Stimulated activated CD4-positive, alpha-beta T cell treated with anti-CD3 and anti-CD28 coated beads, TNF-alpha, amount 100 ng/mL, for 4 hours (primary cell): Measurements from ENCODE around the gene TRANK1.

Experiments
- DNase-seq, 3 experiments: peaks; one replicate each; pipeline ENCODE4 v3.0.0-alpha.2; 2020; ENCODE audit warnings: low read depth in 3 of 3

Gene TRANK1

DNA sequence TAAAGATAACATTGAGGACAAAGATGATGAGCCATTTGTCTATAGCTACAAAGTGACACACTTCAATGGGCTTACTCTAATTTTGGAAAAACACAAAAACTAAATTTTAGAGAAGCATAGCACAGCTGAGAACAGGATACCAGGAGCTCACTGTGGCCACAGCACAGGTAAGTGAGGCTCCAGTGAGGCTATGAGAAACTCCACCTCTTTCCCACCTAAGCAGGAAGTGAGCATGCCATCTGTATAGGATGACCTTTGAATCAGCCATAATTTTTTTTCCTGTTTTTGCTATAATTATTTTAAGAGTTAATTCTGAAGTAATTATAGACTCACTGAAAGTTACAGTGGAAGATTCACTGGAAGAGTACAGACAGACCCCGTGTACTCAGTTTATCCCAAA lies 98.4 kb downstream of the TRANK1 start:
- DNase-seq = no peak

GRCh38 chr3:36843065-36844051 lies 101.5 kb downstream of the TRANK1 start:
- peak; percentile 5 to 13 (median 9) for DNase-seq

GRCh38 chr3:36842275-36842674 lies 102.6 kb downstream of the TRANK1 start:
- DNase-seq = no peak

GRCh38 chr3:36840453-36840921 lies 104.4 kb downstream of the TRANK1 start:
- DNase-seq = no peak

DNA sequence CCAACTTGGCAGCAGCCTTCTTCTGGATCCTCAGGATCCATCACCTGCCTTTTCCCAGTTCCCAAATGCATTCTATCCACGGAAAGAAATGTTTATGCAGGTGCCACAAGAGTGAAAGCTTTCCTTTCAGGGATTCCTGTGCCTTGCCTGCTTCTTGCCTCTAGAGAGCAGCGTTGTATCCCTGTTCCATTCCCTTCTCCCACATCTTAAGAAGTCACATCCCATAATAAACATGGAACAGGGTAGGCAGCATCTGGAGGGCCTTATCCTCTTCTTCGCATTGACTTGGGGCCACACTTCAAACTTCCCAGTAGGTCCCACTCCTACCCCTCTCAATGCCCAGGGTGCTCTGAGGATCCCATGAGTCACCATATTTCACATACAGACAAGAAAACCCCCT lies 107.8 kb downstream of the TRANK1 start:
- DNase-seq = no peak

DNA sequence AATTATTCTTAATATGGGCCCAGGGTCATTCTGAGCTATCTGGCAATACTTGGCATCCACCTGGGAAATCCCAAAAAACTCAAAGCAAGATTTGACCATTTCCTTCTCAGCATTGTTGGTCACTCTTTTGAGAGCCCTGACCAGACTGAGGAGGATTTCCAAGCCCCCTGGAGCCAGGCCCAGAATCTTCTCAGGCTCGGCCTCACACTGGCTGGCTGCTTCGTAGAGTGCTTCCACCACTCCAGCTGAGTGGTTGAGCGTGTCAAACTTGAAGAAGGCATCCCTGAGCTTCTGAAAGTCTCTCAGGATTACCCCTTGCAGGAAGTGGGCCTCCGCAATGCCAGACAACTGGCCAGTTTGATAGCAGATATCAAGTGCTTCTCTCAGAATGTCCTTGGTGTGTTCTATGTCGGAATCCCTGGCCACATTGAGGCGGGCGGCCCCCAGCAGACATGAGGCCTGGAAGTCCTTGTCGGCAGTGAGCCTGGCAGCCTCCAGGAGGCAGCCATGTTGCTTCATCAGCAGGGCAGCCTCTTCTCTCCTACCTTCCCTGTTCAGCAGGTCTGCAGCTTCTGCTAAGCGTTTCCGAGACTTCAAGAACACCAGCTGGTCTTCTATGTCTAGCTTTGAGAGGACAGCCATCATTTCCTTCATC lies 111.6 kb downstream of the TRANK1 start:
- no peak for DNase-seq

DNA sequence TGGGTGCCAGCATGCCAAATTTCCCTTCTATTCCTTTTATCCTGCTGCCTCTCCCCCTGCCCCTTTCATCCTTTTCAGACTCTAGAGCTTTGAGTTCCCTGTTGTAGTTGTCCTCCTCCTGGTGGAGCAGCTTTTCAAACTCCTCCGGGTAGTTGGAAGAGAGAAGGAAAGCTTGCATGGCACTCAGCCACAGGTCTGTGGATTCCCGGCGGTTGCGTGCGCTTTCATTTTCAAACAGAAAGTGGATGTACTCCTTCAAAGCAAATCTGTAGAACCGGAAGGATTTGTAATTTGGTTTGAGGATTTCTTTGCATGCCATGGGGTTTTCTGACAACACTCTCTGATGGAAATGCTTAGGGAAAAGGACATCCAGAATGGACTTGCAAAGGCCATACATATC lies 112.4 kb downstream of the TRANK1 start:
- no peak for DNase-seq

GRCh38 chr3:36827133-36827532 lies 117.7 kb downstream of the TRANK1 start:
- DNase-seq = no peak

DNA sequence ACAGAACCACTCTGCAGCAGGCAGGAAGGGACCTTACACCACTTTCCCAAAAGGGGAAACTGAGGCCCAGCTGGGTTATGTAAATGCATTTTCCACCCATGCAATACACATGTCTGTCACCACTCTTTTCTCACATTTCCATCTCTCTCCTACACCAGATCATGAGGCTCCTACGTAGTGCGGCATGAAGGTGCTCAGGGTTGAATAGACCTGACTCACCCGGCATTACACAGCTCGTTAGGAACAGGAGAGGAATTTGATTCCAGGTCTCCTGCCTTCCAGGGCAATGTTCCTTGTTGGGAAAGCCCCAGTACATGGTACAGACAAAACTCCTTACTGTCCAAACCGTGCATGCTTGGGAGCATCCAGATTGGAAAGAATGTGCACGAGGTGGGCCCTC lies 118.6 kb downstream of the TRANK1 start:
- no peak for DNase-seq

GRCh38 chr3:36824443-36824842 lies 120.4 kb downstream of the TRANK1 start:
- DNase-seq = no peak

DNA sequence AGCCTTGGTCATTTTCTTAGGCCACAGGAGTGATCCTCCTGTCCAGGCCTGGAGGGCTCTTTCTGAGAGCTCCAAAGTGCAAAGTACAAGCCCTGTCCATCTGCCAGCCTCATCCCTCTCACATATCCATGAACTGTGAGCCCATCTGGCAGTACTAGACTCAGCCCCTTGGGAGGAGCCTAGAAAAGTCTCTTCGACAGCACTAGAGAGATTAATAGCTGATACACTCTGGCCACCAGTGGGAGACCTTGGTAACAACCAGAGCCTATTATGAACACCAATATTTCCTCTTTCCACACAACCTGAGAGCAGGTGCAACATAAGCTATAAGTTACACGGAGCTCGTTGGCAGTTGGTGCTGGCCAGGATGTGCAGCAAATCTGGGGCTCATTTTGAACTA lies 121.0 kb downstream of the TRANK1 start:
- no peak for DNase-seq

- DNase-seq = no peak
Measured at GRCh38 chr3:36820083-36820482, 124.8 kb downstream of the TRANK1 start.

GRCh38 chr3:36817806-36818533 lies 126.9 kb downstream of the TRANK1 start:
- DNase-seq = no peak

GRCh38 chr3:36815375-36815774 lies 129.5 kb downstream of the TRANK1 start:
- no peak for DNase-seq

DNA sequence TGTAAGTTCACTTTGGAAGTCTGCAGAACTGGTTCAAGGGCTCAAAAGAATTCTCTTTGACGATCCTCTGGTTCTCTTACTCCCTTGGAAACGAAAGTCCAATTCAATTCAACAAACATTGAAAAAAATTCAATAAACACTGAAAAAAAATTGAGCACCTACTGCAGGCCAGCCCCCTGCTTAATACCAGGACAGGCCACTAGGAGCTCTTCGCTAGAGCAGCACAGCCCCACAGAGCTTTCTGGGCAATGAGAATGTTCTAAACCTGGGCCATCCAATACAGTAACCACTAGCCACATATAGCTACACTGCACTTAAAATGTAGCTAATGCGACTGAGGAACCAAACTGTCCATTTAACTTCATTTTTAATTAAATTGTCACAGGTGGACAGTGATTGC lies 130.1 kb downstream of the TRANK1 start:
- DNase-seq = no peak

- DNase-seq = no peak
Measured at GRCh38 chr3:36814066-36814717, 130.7 kb downstream of the TRANK1 start.

DNA sequence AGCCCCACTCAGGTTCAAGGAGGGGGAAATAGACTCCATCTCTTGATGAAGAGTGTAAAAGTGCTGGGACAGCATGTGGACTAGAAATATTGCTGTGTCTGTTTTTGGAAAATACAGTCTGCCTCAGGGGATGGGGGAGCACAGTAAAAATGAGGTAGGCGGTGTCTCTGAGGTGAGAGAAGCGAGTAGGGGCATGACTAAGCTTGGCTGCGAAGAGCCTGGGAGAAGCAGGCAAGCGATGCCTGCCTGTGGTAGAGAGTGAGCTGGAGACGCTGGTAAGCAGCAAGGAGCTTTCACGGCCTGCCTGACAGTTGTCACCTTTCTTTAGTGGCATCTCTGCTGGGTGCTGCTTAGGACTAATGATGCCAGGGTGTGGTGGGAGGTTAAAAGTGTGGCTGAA lies 131.5 kb downstream of the TRANK1 start:
- DNase-seq = no peak

DNA sequence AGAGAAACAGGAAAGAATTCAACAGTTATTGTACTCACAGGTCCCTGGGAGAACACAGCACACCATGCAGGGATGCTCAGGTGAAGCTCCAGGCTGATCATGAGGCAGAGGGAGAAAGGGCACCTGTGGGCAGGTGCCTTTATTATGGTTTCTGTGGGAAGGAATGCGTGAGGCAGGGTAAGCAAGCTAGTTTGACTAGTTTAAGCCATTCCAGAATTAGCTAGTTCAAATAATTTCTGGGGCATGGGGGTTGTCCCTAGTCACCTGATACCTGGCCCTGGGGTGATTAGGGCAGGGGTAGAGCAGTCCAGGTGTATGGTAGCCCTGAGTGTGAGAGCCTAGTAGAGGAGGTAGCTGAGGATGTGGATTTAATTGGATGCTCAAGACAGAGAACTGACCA lies 132.6 kb downstream of the TRANK1 start:
- DNase-seq = no peak

DNA sequence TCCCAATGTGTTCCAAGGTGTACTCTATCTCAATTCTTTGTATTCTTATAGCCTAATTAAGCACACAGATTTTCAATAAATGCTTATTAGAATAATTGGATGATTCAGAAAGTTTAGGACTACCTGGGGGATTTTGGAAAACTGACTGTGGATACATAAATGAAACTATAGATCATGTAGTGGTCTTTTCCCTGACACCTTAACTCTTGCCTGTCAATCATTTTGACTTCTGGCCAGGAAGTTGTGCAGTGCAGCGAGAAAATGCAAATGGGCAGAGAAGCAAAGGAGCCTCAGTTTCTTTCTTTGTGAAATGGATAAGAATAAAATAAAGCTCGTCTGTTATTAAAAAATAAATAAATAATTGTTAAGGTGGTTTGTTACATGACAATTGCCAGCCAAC lies 133.1 kb downstream of the TRANK1 start:
- no peak for DNase-seq

GRCh38 chr3:36804295-36805055 lies 140.4 kb downstream of the TRANK1 start:
- no peak for DNase-seq
